ENCODE results near the gene PABPN1.
"Not testable (repeated sequence)": the region's sequence is repeated elsewhere in the genome, so short reads cannot be mapped to it uniquely, and the experiment has no call there.

The PABPN1 gene

GRCh38 chr14:23301288-23301968, 19.8 kb upstream of the PABPN1 start:
- DNase-seq (ENCODE audit: low spot score): peak; percentile 97

- DNase-seq (ENCODE audit: low spot score): no peak
Observed at GRCh38 chr14:23301969-23302289, 19.3 kb upstream of the PABPN1 start.

- peak; percentile 31 for DNase-seq (ENCODE audit: low spot score)
Observed at GRCh38 chr14:23302290-23303225, 18.7 kb upstream of the PABPN1 start, which contains the start of gene PPP1R3E. Gene PPP1R3E (minus strand): TSS chr14:23302859. CDS start chr14:23302576, 283 bp downstream.

- peak; percentile 83 for DNase-seq (ENCODE audit: low spot score)
Observed at GRCh38 chr14:23306412-23307145, 14.7 kb upstream of the PABPN1 start, which contains the start of gene BCL2L2. Gene BCL2L2 (plus strand): TSS chr14:23306833. CDS start chr14:23307768, 935 bp downstream.

GRCh38 chr14:23307146-23307530, 14.1 kb upstream of the PABPN1 start:
- DNase-seq (ENCODE audit: low spot score): no peak

GRCh38 chr14:23307687-23308644, 13.3 kb upstream of the PABPN1 start:
- no peak for DNase-seq (ENCODE audit: low spot score)

- DNase-seq (ENCODE audit: low spot score): no peak
Observed at GRCh38 chr14:23308721-23309445, 12.4 kb upstream of the PABPN1 start.

- no peak for DNase-seq (ENCODE audit: low spot score)
Observed at GRCh38 chr14:23310546-23310945, 10.7 kb upstream of the PABPN1 start.

- no peak for DNase-seq (ENCODE audit: low spot score)
Observed at GRCh38 chr14:23316300-23316699, 5.0 kb upstream of the PABPN1 start.

GRCh38 chr14:23319746-23320583, 1.3 kb upstream of the PABPN1 start:
- no peak for DNase-seq (ENCODE audit: low spot score)

- DNase-seq (ENCODE audit: low spot score): peak; percentile 63
Observed at GRCh38 chr14:23321572-23322547, 603 bp downstream of the PABPN1 start.

GRCh38 chr14:23322568-23323517, 1.6 kb downstream of the PABPN1 start:
- DNase-seq (ENCODE audit: low spot score): no peak

GRCh38 chr14:23323838-23324454, 2.7 kb downstream of the PABPN1 start:
- no peak for DNase-seq (ENCODE audit: low spot score)

GRCh38 chr14:23324455-23324846, 3.2 kb downstream of the PABPN1 start:
- DNase-seq (ENCODE audit: low spot score): no peak

- DNase-seq (ENCODE audit: low spot score): no peak
Observed at GRCh38 chr14:23324993-23325392, 3.7 kb downstream of the PABPN1 start.

GRCh38 chr14:23325746-23326145, 4.5 kb downstream of the PABPN1 start:
- not testable (repeated sequence) for DNase-seq (ENCODE audit: low spot score)
